ENCODE data around the gene COMMD1.
"Not testable (repeated sequence)": the region's sequence is repeated elsewhere in the genome, so short reads cannot be mapped to it uniquely, and the experiment has no call there.

COMMD1 gene

DNA sequence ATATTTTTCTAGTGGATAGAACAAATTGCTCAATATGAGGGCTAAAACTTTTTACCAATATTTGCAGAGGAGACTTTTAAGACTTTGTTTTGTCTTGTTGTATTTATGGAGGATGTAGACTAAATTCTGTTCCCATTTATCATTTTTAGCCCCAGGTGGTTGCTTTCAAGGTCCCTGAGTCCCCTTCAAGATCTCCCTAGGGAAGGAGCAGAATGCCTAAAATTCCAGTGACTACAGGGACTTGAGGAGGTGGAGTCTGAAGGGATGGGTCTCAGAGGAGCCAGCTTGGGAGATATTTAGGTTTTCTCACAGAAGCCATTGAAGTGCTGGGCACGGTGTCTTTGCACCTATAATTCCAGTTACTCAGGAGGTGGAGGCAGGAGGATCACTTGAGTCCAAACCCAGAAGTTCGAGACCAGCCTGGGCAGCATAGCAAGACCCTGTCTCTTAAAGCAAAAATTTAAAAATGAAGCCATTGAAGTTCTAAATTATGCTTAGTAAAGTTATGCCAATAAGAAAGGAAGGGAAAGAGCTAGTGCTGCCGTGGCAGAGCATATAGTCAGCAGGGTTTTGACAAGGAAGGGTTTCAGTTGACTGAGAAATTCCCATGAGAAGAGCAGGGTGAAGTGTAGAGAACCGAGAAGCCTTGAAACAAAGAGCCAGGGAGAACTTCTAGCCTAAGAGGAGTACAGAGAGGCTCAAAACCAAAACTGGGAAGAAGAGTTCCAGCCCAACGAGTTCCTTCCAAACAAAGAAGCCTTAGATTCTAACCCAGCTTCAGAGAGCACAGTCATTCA, 43.4 kb downstream of the COMMD1 start:
- no peak overlapping the region for H3K4me3 ChIP-seq (ENCODE audit: low read depth, low read length)
- TF ChIP-seq, protein P1, sequence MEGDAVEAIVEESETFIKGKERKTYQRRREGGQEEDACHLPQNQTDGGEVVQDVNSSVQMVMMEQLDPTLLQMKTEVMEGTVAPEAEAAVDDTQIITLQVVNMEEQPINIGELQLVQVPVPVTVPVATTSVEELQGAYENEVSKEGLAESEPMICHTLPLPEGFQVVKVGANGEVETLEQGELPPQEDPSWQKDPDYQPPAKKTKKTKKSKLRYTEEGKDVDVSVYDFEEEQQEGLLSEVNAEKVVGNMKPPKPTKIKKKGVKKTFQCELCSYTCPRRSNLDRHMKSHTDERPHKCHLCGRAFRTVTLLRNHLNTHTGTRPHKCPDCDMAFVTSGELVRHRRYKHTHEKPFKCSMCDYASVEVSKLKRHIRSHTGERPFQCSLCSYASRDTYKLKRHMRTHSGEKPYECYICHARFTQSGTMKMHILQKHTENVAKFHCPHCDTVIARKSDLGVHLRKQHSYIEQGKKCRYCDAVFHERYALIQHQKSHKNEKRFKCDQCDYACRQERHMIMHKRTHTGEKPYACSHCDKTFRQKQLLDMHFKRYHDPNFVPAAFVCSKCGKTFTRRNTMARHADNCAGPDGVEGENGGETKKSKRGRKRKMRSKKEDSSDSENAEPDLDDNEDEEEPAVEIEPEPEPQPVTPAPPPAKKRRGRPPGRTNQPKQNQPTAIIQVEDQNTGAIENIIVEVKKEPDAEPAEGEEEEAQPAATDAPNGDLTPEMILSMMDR (IDR thresholded peaks at IDR 0.05; ENCODE audit: low read depth, low read length), result no peak

DNA sequence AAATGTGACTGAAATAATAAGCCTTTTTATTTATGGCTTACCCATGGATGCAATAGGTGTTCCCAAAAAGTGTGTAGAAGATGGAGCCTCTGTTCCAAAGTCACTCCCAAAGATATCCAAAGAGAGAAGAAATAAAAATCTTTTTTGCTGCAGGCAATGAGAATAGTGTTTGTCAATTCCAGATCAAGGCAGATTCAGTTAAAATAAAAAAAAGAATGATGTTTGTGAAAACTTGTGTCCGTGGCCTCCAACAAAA, 43.9 kb downstream of the COMMD1 start:
- no peak overlapping the region for H3K4me3 ChIP-seq (ENCODE audit: low read depth, low read length)
- TF ChIP-seq, protein P1 (IDR thresholded peaks at IDR 0.05; ENCODE audit: low read depth, low read length), result no peak

DNA sequence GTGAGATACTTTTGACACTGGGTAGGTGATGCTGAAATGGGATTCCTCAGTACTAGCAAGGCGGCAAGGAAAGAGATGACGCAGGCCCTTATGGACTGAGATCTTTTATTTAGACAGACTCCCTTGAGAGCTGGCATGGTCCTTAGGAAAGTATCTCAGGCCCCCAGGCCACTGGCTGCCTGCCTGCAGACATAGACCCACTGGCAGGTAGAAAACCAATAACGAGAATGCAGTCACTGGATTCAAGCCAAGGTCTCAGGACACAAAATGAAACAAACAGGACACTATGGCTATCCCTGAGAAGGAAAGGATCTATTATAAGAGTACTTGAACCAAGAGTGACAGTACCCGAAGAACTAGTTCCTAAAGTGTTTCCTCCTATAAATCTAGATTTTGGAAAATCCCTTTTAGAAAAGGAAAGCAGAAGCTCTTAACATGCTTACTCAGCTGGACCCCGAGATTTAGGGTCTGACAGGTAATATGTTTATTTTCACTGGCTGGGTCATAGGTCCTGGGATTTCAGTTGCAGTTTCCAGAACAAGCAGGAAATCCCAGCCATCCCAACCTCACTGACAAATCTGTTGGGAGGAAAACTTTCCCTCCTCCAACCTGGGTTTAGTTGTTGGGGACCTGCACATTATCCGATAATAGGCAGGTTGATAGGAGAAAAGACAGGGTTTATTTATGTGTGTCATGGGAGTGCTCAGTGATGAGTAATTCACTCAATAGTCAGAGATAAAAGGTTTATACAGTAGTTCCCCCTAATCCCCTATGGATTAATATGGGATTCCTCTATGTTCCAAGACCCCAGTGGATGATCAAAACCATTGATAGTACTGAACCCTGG, 44.5 kb downstream of the COMMD1 start:
- no peak overlapping the region for H3K4me3 ChIP-seq (ENCODE audit: low read depth, low read length)
- TF ChIP-seq, protein P1 (IDR thresholded peaks at IDR 0.05; ENCODE audit: low read depth, low read length), result no peak

DNA sequence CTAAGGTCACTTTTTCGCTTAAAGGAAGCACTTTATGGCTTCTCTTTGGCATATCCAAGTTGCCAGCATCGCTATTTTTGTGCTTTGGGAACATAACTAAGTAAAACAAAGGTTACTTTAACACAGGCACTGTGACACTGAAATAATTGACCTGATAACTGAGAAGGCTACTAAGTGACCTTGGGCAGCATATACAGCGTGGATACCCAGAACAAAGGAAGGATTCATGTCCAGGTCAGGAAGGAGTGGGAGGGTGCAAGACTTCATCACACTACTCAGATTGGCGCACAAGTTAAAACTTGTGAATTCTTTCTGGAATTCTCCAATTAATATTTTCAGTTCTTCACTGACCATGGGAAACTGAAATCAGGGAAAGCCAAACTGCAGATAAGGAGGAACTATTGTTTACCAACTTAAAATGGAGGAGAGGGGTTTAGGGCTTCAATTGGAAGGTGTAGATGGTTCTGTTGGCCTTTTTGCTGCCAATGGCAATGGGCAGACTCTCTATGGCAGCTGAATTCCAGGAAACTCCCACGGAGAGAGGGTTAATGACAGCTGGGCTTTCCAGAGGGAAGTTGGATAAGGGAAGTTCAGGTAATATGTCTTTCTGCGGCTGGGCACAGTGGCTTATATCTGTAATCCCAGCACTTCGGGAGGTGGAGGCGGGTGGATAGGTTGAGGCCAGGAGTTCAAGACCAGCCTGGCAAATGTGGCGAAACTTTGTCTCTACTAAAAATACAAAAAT, 45.3 kb downstream of the COMMD1 start:
- TF ChIP-seq, protein P1 (IDR thresholded peaks at IDR 0.05; ENCODE audit: low read depth, low read length), result no peak
- H3K4me3 ChIP-seq (ENCODE audit: low read depth, low read length), result no peak overlapping the region

DNA sequence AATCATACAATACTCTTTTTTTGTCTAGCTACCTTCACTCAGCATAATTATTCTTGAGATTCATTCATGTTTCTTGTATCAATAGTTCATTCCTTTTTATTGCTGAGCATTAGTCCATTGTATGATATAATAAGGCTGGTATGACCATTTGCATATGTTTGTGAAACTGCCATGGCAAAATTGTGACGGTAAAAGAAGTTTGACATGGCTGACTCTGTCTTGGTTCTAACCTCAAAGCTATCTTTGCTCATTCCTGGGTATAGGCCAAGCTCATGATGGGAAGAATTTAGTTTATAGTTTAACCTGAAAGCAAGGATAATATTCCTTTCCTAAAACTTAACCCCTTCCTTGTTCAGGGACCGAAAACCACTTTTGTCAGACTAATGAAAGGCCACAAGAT, 46.4 kb downstream of the COMMD1 start:
- no peak overlapping the region for H3K4me3 ChIP-seq (ENCODE audit: low read depth, low read length)
- TF ChIP-seq, protein P1 (IDR thresholded peaks at IDR 0.05; ENCODE audit: low read depth, low read length), result no peak

DNA sequence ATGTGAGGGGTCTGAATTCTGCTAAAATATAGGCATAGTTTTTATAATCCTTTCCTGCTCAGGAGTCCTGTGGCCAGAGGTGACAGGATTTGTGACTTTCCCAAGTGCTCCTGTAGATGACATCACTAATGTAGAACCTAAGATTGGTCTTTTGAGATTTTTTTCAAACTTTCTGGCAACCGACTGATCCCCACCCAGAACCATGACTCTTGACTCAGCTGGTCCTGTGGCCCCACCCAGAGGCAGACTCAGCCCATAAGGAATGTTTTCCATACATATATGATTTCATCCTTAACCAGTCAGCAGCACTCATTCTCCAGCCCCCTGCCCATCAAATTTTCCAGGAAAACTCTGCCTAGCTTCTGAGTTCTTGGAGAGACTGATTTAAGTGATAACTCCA, 46.8 kb downstream of the COMMD1 start:
- TF ChIP-seq, protein P1 (IDR thresholded peaks at IDR 0.05; ENCODE audit: low read depth, low read length), result no peak
- H3K4me3 ChIP-seq (ENCODE audit: low read depth, low read length), result no peak overlapping the region

DNA sequence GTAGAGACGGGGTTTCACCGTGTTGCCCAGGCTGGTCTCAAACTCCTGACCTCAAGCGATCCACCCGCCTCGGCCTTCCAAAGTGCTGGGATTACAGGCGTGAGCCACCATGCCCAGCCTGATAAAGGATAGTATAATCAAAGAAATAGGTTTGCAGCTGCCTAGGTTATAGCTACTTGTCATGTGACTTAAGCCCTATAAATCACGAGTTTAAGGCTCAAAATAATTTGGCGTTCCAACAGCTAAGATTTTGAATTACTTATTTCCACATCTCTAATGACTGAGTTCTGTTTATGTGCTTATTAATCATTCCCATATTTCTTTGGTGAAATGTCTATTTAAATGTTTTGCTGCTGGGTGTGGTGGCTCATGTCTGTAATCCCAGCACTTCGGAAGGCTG, 49.4 kb downstream of the COMMD1 start:
- not testable (repeated sequence) for H3K4me3 ChIP-seq (ENCODE audit: low read depth, low read length)
